D721Med (cell line): ENCODE data around the gene TTC7B.

Experiments
- DNase-seq: peaks from one replicate; pipeline ENCODE4 v3.0.0; 2011; ENCODE audit warnings: low spot score; ENCODE audit not compliant: insufficient read length
- FAIRE-seq: peaks from 2 replicates; lab custom pipeline; 2011; peaks lifted over from hg19 to GRCh38; lab: Jason Lieb, UNC
- CTCF ChIP-seq: IDR thresholded peaks from 2 replicates; pipeline ENCODE4 v1.5.1; 2012; ENCODE audit warnings: mild to moderate bottlenecking, control low read depth; ENCODE audit not compliant: insufficient read depth; ENCODE audit errors: missing control alignments

Gene TTC7B

GRCh38 chr14:90502760-90503159 is 313.5 kb downstream of the TTC7B start:
- FAIRE-seq (no peak), DNase-seq (no peak)
- TF ChIP-seq CTCF: no peak

GRCh38 chr14:90500665-90501370 is 315.4 kb downstream of the TTC7B start:
- no peak for FAIRE-seq

GRCh38 chr14:90499908-90500664 is 316.1 kb downstream of the TTC7B start:
- FAIRE-seq (no peak), DNase-seq (no peak)
- TF ChIP-seq CTCF: no peak

More at GRCh38 chr14:90500665-90501370, 315.4 kb downstream of the TTC7B start:
- DNase-seq: no peak
- TF ChIP-seq CTCF: no peak

GRCh38 chr14:90499121-90499520 is 317.1 kb downstream of the TTC7B start:
- FAIRE-seq (no peak), DNase-seq (no peak)
- TF ChIP-seq CTCF: no peak

GRCh38 chr14:90498198-90498597 is 318.0 kb downstream of the TTC7B start:
- DNase-seq (no peak), FAIRE-seq (no peak)

GRCh38 chr14:90496379-90496778 is 319.9 kb downstream of the TTC7B start:
- DNase-seq: no peak
- no peak for TF ChIP-seq CTCF
- FAIRE-seq: no peak

More at GRCh38 chr14:90498198-90498597, 318.0 kb downstream of the TTC7B start:
- no peak for TF ChIP-seq CTCF
